Renal pelvis (tissue), 4 donors: ENCODE results near the gene PTAFR. TPM values are rescaled to one million over a fixed set of nuclear protein-coding genes. Genes with fewer than 3 reads are reported as not detected.

Experiments
- DNase-seq: peaks from one replicate; pipeline ENCODE4 v3.0.0-alpha.2; 2013
- polyA plus RNA-seq, 3 donors: library from polyadenylated mRNA; unstranded; fragments of 120-200 nt; gene quantifications; one replicate each; pipeline ENCODE4 v1.2.1, GENCODE V29; 2013; ENCODE audit not compliant: insufficient read length in 3 of 3

Gene PTAFR
- polyA plus RNA-seq, 3 donors, result 2.2 to 2.6 (median 2.4) TPM

DNA sequence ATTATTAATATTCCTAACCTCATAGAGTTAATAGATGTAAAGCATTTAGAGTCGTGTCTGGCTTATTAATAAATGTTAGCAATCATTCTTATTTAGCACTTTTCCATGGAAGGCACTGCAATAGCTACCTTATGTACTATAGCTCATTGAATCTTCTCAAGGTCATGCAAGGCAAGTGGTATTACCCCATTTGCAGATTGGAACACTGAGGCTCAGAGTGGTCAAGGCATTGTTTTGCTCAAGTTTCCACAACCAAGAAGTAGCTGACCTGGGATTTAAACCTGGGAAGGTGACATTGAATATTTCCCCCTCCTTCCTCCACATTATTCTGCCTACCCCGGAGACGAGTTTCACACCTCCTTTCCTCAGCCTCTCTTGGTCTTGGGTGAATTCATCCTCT is 50.3 kb downstream of the PTAFR start:
- DNase-seq, result no peak

DNA sequence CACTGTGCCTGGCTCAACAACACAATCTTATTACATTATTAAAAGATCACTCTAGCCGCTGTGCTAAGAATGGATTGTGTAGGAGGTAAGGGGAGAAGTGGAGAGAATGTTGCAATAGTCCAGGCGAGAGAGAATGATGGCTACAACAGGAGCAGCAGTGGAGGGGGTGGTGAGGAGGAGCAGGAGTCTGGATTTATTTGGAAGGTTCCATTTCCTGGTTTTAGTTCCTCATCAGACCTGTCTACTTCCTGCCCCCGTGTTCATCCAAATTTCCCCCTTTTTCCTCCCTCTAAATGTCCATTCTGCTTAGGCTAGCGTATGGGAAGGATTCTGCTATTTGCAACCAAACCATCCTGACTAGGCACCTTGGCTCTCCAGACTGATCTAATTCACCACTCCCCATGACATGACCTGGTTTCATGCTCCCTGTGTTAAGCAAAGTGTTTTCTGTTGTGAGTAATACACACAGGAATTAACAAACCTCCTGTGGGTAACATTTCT is 53.0 kb downstream of the PTAFR start:
- DNase-seq, result no peak

GRCh38 chr1:28122183-28122582 is 54.3 kb downstream of the PTAFR start:
- no peak for DNase-seq

- DNase-seq, result no peak
These were observed 56.9 kb downstream of the PTAFR start for GRCh38 chr1:28119556-28119955.

DNA sequence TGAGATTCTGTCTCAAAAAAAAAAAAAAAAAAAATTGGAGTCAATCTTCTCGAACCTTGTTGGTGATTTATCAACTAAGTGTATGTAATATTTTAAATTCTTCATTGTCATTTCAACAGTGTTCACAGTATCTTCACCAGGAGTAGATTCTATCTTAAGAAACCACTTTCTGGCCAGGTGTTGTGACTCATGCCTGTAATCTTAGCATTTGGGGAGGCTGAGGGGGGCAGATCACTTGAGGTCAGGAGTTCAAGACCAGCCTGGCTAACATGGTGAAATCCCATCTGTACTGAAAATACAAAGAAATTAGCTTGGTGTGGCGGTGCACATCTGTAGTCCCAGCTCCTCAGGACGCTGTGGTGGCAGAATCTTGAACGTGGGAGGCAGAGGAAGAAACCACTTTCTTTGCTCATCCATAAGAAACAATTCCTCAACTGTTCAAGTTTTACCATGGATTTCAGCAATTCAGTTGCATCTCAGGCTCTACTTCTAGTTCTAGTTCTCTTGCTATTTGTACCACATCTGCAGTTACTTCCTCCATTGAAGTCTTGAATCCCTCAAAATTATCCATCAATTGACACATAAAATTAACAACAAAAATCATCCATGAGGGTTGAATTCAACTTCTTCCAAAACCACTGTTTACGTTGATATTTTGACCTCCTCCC is 57.7 kb downstream of the PTAFR start:
- DNase-seq, result no peak

GRCh38 chr1:28115267-28115666 is 61.2 kb downstream of the PTAFR start:
- DNase-seq, result no peak

DNA sequence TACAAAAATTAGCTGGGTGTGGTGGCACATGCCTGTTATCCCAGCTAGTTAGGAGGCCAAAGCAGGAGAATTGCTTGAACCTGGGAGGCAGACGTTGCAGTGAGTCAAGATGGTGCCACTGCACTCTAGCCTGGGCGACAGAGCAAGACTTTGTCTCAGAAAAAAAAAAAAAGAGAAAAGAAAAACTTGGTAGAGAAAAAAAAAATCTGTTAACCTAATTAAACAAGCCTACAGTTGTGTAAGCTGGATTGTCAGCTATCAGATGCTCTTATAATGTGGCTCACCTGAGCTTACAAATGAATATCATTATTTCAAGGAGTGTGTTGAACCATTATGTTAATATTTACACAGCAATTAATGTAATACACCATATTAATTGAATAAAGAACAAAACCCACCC is 61.6 kb downstream of the PTAFR start:
- no peak for DNase-seq

DNA sequence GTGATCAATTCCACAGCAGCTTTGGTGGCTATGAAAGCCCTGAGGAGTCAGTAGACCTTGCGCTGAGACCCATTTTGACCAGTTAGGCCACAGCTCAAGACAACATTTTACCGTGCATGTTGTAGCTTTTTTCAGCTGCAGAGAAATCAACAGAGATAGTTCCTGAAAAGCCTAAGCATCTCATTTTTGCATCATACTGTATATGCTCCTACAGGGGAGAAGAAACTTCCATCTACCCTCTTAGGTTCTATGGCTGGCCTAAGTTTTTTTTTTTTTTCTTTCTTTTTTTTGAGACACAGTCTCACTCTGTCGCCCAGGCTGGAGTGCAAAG is 63.3 kb downstream of the PTAFR start:
- no peak for DNase-seq

GRCh38 chr1:28112388-28113241 is 63.9 kb downstream of the PTAFR start:
- DNase-seq, result no peak

DNA sequence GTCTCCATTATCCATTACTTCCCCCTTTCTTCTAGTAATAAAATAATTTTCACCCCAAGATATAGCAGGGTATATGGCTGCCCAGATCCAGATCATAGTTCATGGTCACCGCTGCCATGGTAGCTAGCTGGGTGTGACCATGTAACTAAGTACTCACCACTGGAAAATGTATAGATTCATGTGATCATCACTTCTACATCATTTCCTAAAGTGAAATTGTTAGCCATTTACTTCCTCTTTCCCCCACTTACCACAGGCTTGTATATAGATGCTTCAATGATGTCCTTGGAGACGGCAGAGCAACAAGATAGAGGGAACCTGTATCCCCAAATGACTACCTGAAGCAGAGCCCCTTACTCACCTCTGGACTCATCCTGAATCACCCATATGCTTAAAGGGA is 65.3 kb downstream of the PTAFR start:
- DNase-seq, result no peak

- no peak for DNase-seq
These were observed 65.9 kb downstream of the PTAFR start for GRCh38 chr1:28110555-28110954.

GRCh38 chr1:28109639-28110038 is 66.9 kb downstream of the PTAFR start:
- no peak for DNase-seq

GRCh38 chr1:28108001-28108400 is 68.5 kb downstream of the PTAFR start:
- no peak for DNase-seq

GRCh38 chr1:28104866-28105467 is 71.5 kb downstream of the PTAFR start:
- DNase-seq, result peak; percentile 19

- DNase-seq, result peak; percentile 55
These were observed 74.3 kb downstream of the PTAFR start for GRCh38 chr1:28102189-28102588.

- no peak for DNase-seq
These were observed 77.3 kb downstream of the PTAFR start for GRCh38 chr1:28099050-28099769.

Other genes starting within 250 kb of the PTAFR start
- 10 to 100 TPM; 12.1 to 17.5 (median 13.2) TPM for gene SMPDL3B, start 241.7 kb downstream of the PTAFR start, polyA plus RNA-seq
- 10 to 100 TPM in 2 of 3 donors, 1 to 10 TPM in 1; 9.1 to 11.5 (median 10.4) TPM for gene XKR8, start 216.7 kb downstream of the PTAFR start, polyA plus RNA-seq
- 10 to 100 TPM; 47.5 to 75.0 (median 61.0) TPM for gene EYA3, start 88.1 kb downstream of the PTAFR start, polyA plus RNA-seq
- gene DNAJC8, start 56.3 kb upstream of the PTAFR start, polyA plus RNA-seq, result 100 to 1,000 TPM; 144 to 160 (median 159) TPM
- 100 to 1,000 TPM; 311 to 370 (median 334) TPM for gene ATP5IF1, start 59.4 kb upstream of the PTAFR start, polyA plus RNA-seq
- 10 to 100 TPM; 20.7 to 23.6 (median 21.4) TPM for gene SESN2, start 82.8 kb upstream of the PTAFR start, polyA plus RNA-seq
- gene MED18, start 152.3 kb upstream of the PTAFR start, polyA plus RNA-seq, result 10 to 100 TPM; 22.5 to 25.5 (median 22.7) TPM
- gene PHACTR4, start 193.1 kb upstream of the PTAFR start, polyA plus RNA-seq, result 100 to 1,000 TPM in 1 of 3 donors, 10 to 100 TPM in 2; 75.0 to 102 (median 77.8) TPM